D721Med (cell line): ENCODE results near the gene PHAX.

Experiments
- DNase-seq: peaks from one replicate; pipeline ENCODE4 v3.0.0; 2011; ENCODE audit warnings: low spot score; ENCODE audit not compliant: insufficient read length
- FAIRE-seq: peaks from 2 replicates; lab custom pipeline; 2011; peaks lifted over from hg19 to GRCh38; lab: Jason Lieb, UNC
- CTCF ChIP-seq: IDR thresholded peaks from 2 replicates; pipeline ENCODE4 v1.5.1; 2012; ENCODE audit warnings: mild to moderate bottlenecking, control low read depth; ENCODE audit not compliant: insufficient read depth; ENCODE audit errors: missing control alignments

PHAX gene

GRCh38 chr5:126676195-126676624, 75.5 kb downstream of the PHAX start:
- peak; percentile 86 for TF ChIP-seq CTCF
- peak; percentile 66 for DNase-seq
- FAIRE-seq: no peak
